ENCODE measurements around the gene ADD1. TPM values are rescaled to one million over a fixed set of nuclear protein-coding genes. Genes with fewer than 3 reads are reported as not detected.

ADD1 gene
- total and polyA plus RNA-seq, 2 experiments from 2014 or later, result 175 to 219 TPM

- TF ChIP-seq EZH2phosphoT487 (IDR thresholded peaks at IDR 0.05; ENCODE audit: insufficient read depth, low read depth) (no peak), EZH2 (IDR thresholded peaks at IDR 0.05; ENCODE audit: insufficient read depth, poor library complexity, severe bottlenecking) (no peak)
- Histone ChIP-seq H3K27ac (no peak overlapping the region), H3K27me3 (replicated peaks; ENCODE audit: insufficient read depth) (no peaks in the 10 kb centered on the region), H3K79me2 (ENCODE audit: insufficient read depth) (peaks cover 22% of the 10 kb centered on the region), H3K4me1 (ENCODE audit: insufficient read depth) (no peaks in the 10 kb centered on the region), H3K9ac (no peak overlapping the region), H4K20me1 (ENCODE audit: insufficient read depth) (no peaks in the 10 kb centered on the region), H3K9me3 (ENCODE audit: low read depth) (no peaks in the 10 kb centered on the region), H3K36me3 (ENCODE audit: low read depth) (no peaks in the 10 kb centered on the region), H3K4me3 (no peak overlapping the region), H3K4me2 (ENCODE audit: unreplicated experiment) (no peak overlapping the region), H3K9me2 (ENCODE audit: insufficient read depth) (no peaks in the 10 kb centered on the region), H2AFZ (no peak overlapping the region), H3F3A (ENCODE audit: insufficient read depth) (no peaks in the 10 kb centered on the region)
- WGBS, 2 experiments (ENCODE audit: low coverage in 1 of 2, low lambda C conversion rate in 2 of 2, missing lambda C conversion rate in 2 of 2), result 91% methylated on average over 22 to 23 of the region's 23 CpGs
- DNase-seq, result no peak
- in situ Hi-C loops (cut with MboI), result no loop called here
These were observed 21.0 kb upstream of the ADD1 start for GRCh38 chr4:2822461-2823300.

DNA sequence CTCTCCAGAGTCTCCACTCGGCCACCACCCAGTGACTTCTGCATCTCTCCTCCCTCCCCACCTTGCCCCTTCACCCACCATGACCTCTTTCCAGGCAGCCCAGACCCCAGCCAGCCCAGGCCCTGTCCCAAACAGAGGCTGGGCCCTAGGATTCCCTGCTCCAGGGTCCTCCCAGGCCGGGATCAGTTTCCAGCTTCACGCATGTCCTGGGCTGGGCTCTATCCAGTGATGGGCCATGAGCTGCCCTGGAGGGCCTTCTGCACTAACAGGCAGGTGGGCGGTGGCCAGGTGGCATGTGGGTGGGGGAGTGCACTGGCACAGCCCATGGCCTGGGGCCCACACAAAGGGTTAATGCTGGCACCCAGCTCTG is 20.4 kb upstream of the ADD1 start:
- TF ChIP-seq EZH2 (IDR thresholded peaks at IDR 0.05; ENCODE audit: insufficient read depth, poor library complexity, severe bottlenecking) (no peak), EZH2phosphoT487 (IDR thresholded peaks at IDR 0.05; ENCODE audit: insufficient read depth, low read depth) (no peak)
- Histone ChIP-seq H2AFZ (no peak overlapping the region), H3K9me2 (ENCODE audit: insufficient read depth) (no peaks in the 10 kb centered on the region), H4K20me1 (ENCODE audit: insufficient read depth) (no peaks in the 10 kb centered on the region), H3K4me3 (no peak overlapping the region), H3K9me3 (ENCODE audit: low read depth) (no peaks in the 10 kb centered on the region), H3K27me3 (replicated peaks; ENCODE audit: insufficient read depth) (no peaks in the 10 kb centered on the region), H3F3A (ENCODE audit: insufficient read depth) (no peaks in the 10 kb centered on the region), H3K79me2 (ENCODE audit: insufficient read depth) (peaks cover 21% of the 10 kb centered on the region), H3K4me1 (ENCODE audit: insufficient read depth) (no peaks in the 10 kb centered on the region), H3K27ac (no peak overlapping the region), H3K36me3 (ENCODE audit: low read depth) (no peaks in the 10 kb centered on the region), H3K4me2 (ENCODE audit: unreplicated experiment) (no peak overlapping the region), H3K9ac (no peak overlapping the region)
- DNase-seq, result no peak
- WGBS, 2 experiments (ENCODE audit: low coverage in 1 of 2, low lambda C conversion rate in 2 of 2, missing lambda C conversion rate in 2 of 2), result 94 to 98% methylated on average over 4 of the region's 4 CpGs
- in situ Hi-C loops (cut with MboI), result no loop called here

DNA sequence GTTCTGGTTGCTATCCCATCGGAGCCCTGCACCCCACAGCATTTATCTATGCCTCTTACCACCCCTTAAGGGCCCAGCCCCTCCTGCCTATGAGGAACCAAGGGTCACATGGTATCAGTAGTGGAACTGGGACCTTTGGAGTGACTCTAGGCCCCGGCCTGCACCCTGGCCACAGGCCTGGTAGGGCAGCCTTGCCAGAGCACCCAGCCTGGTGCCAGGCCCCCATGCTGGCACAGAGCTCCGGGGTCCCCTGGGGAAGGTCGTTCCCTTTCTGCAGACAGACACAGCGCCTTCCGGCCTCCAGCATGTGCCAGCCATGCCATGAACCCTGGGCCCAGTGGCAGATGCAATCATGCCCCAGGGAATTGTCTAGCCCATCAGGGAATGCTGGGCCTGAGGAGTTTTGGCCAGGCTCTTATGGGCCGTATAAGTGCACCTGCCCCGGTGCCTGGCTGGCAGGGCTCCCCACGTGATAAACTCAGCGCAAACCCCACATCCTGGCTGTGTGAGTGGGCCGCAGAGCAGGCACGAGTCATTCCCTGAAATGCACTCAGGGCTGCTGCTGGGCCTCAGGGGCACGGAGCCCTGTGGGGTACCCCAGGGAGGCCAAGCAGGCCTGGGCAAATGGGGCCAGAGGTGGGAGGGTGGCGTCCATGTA is 19.8 kb upstream of the ADD1 start:
- no peaks in the 10 kb centered on the region for H3K4me1 ChIP-seq (ENCODE audit: insufficient read depth)
- H3K9ac ChIP-seq, result no peak overlapping the region
- WGBS, 2 experiments (ENCODE audit: low coverage in 1 of 2, low lambda C conversion rate in 2 of 2, missing lambda C conversion rate in 2 of 2), result 86 to 90% methylated on average over 13 to 14 of the region's 14 CpGs
- no peak for TF ChIP-seq EZH2phosphoT487 (IDR thresholded peaks at IDR 0.05; ENCODE audit: insufficient read depth, low read depth)
- no peak for TF ChIP-seq EZH2 (IDR thresholded peaks at IDR 0.05; ENCODE audit: insufficient read depth, poor library complexity, severe bottlenecking)
- no peak overlapping the region for H3K27ac ChIP-seq
- no peaks in the 10 kb centered on the region for H3K9me3 ChIP-seq (ENCODE audit: low read depth)
- no peaks in the 10 kb centered on the region for H3F3A ChIP-seq (ENCODE audit: insufficient read depth)
- H3K4me2 ChIP-seq (ENCODE audit: unreplicated experiment), result no peak overlapping the region
- H4K20me1 ChIP-seq (ENCODE audit: insufficient read depth), result no peaks in the 10 kb centered on the region
- H3K79me2 ChIP-seq (ENCODE audit: insufficient read depth), result peaks cover 15% of the 10 kb centered on the region
- no peaks in the 10 kb centered on the region for H3K27me3 ChIP-seq (replicated peaks; ENCODE audit: insufficient read depth)
- no peaks in the 10 kb centered on the region for H3K36me3 ChIP-seq (ENCODE audit: low read depth)
- in situ Hi-C loops (cut with MboI), result no loop called here
- H2AFZ ChIP-seq, result no peak overlapping the region
- no peak for DNase-seq
- H3K4me3 ChIP-seq, result no peak overlapping the region
- H3K9me2 ChIP-seq (ENCODE audit: insufficient read depth), result no peaks in the 10 kb centered on the region

- peaks cover 10% of the 10 kb centered on the region; the same call in 1 of the 2 replicates for H3K79me2 ChIP-seq (ENCODE audit: insufficient read depth)
- no peaks in the 10 kb centered on the region for H3K9me2 ChIP-seq (ENCODE audit: insufficient read depth)
- no peak overlapping the region for H3K4me2 ChIP-seq (ENCODE audit: unreplicated experiment)
- in situ Hi-C loops (cut with MboI), result no loop called here
- no peak overlapping the region for H3K9ac ChIP-seq
- WGBS, 2 experiments (ENCODE audit: low coverage in 1 of 2, low lambda C conversion rate in 2 of 2, missing lambda C conversion rate in 2 of 2), result 83 to 87% methylated on average over 22 to 24 of the region's 24 CpGs
- no peaks in the 10 kb centered on the region for H3F3A ChIP-seq (ENCODE audit: insufficient read depth)
- H3K9me3 ChIP-seq (ENCODE audit: low read depth), result no peaks in the 10 kb centered on the region
- H3K4me3 ChIP-seq, result no peak overlapping the region
- H2AFZ ChIP-seq, result no peak overlapping the region
- no peaks in the 10 kb centered on the region for H4K20me1 ChIP-seq (ENCODE audit: insufficient read depth)
- H3K27ac ChIP-seq, result no peak overlapping the region
- H3K4me1 ChIP-seq (ENCODE audit: insufficient read depth), result no peaks in the 10 kb centered on the region
- TF ChIP-seq EZH2phosphoT487 (IDR thresholded peaks at IDR 0.05; ENCODE audit: insufficient read depth, low read depth) (no peak), EZH2 (IDR thresholded peaks at IDR 0.05; ENCODE audit: insufficient read depth, poor library complexity, severe bottlenecking) (no peak)
- no peaks in the 10 kb centered on the region for H3K36me3 ChIP-seq (ENCODE audit: low read depth)
- no peaks in the 10 kb centered on the region for H3K27me3 ChIP-seq (replicated peaks; ENCODE audit: insufficient read depth)
- DNase-seq, result no peak
These were observed 19.3 kb upstream of the ADD1 start for GRCh38 chr4:2824329-2824835.

All from GM23248 (cell line).